Measurements from ENCODE around the gene MYMX. TPM values are rescaled to one million over a fixed set of nuclear protein-coding genes. Genes with fewer than 3 reads are reported as not detected.

The MYMX gene
- polyA plus RNA-seq, 1 donor from 2014 or later = not detected

- no peaks in the 10 kb centered on the region for H3K36me3 Mint-ChIP-seq
- no peaks in the 10 kb centered on the region for H3K4me1 Mint-ChIP-seq
- H3K27ac Mint-ChIP-seq = no peak overlapping the region
- no peak overlapping the region for H3K4me3 Mint-ChIP-seq
- no peaks in the 10 kb centered on the region for H3K9me3 Mint-ChIP-seq
- H3K27me3 Mint-ChIP-seq = peaks cover 4% of the 10 kb centered on the region
Measured at GRCh38 chr6:44199883-44200282, 16.8 kb upstream of the MYMX start.

DNA sequence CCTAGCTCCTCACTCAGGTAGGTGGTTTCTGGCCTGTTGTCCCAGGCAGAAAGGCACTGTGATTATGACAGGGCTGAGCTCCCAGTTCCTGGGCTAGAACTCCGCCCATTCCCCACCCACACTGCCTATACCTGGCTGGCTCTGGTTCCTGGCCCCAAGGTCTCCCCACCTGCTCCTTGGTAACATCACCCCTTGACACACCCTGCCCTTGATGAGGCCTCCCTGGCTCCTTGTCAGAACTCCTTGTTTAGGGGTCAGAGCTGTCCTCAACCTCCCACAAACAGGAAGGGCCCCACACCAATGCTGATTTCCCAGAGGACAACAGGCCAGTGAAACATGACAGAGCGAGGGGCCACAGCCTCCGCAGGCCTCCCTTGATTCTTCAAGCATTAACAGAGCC, 15.5 kb upstream of the MYMX start:
- Mint-ChIP-seq H3K9me3 (no peaks in the 10 kb centered on the region), H3K27ac (no peak overlapping the region), H3K4me1 (no peaks in the 10 kb centered on the region), H3K27me3 (peaks cover 4% of the 10 kb centered on the region), H3K36me3 (no peaks in the 10 kb centered on the region), H3K4me3 (no peak overlapping the region)

DNA sequence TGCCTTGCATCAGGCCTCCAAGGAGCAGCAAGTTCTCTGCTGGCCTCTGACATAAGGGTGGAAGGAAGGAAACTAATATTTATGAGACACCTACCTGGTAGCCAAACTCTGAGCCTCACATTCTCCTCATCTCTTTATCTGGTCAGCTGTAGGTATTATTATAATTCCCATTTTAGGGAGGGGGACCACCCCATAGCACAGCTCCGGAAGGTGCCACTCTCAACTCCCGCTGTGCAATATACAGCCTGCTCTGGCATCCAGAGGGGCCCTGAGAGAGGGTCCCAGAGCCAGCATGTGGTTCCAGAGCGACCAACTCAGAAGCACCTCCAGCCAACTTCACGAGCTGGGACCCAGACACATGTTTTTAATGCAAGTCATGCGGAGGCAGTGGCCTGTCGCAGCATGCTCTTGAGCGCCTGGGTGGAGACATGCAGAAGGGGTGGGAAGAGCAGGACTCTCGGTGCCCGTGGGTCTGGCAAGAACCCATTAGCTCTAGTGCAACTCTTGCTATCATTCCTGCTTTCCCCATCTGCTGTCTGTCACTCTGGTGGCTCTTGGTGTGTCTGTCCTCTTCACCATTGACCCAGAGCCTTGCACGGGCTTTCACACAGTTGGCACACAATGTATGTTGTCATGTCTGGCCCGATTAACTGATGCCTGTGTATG, 15.0 kb upstream of the MYMX start:
- no peaks in the 10 kb centered on the region for H3K36me3 Mint-ChIP-seq
- H3K27me3 Mint-ChIP-seq = peaks cover 4% of the 10 kb centered on the region
- H3K4me3 Mint-ChIP-seq = no peak overlapping the region
- no peaks in the 10 kb centered on the region for H3K9me3 Mint-ChIP-seq
- no peak overlapping the region for H3K27ac Mint-ChIP-seq
- no peaks in the 10 kb centered on the region for H3K4me1 Mint-ChIP-seq

- H3K4me1 Mint-ChIP-seq = no peaks in the 10 kb centered on the region
Measured at GRCh38 chr6:44202332-44202971, 14.3 kb upstream of the MYMX start.

GRCh38 chr6:44202972-44203750, 13.6 kb upstream of the MYMX start:
- Mint-ChIP-seq H3K9me3 (no peaks in the 10 kb centered on the region), H3K36me3 (no peaks in the 10 kb centered on the region), H3K4me3 (no peak overlapping the region), H3K27me3 (peaks cover 5% of the 10 kb centered on the region), H3K27ac (no peak overlapping the region), H3K4me1 (no peaks in the 10 kb centered on the region)

More at GRCh38 chr6:44202332-44202971, 14.3 kb upstream of the MYMX start:
- H3K27me3 Mint-ChIP-seq = peaks cover 5% of the 10 kb centered on the region
- H3K4me3 Mint-ChIP-seq = no peak overlapping the region
- no peaks in the 10 kb centered on the region for H3K36me3 Mint-ChIP-seq
- H3K27ac Mint-ChIP-seq = no peak overlapping the region
- no peaks in the 10 kb centered on the region for H3K9me3 Mint-ChIP-seq

DNA sequence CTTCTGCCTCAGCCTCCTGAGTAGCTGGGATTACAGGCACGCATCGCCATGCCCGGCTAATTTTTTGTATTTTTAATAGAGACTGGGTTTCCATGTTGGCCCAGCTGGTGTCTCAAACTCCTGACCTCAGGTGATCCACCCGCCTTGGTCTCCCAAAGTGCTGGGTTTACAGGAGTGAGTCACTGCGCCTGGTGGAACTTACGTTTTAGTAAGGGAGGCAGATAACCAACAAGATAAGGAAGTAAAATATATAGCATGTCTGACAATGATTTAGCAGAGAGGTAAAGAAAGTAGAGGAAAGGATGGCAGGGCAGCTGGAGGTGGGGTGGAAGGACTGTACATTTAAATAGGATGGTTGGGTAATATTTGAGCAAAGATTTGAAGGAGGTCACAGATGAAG, 12.8 kb upstream of the MYMX start:
- Mint-ChIP-seq H3K27me3 (peaks cover 5% of the 10 kb centered on the region), H3K9me3 (no peaks in the 10 kb centered on the region), H3K4me1 (no peaks in the 10 kb centered on the region), H3K36me3 (no peaks in the 10 kb centered on the region), H3K4me3 (no peak overlapping the region), H3K27ac (no peak overlapping the region)

DNA sequence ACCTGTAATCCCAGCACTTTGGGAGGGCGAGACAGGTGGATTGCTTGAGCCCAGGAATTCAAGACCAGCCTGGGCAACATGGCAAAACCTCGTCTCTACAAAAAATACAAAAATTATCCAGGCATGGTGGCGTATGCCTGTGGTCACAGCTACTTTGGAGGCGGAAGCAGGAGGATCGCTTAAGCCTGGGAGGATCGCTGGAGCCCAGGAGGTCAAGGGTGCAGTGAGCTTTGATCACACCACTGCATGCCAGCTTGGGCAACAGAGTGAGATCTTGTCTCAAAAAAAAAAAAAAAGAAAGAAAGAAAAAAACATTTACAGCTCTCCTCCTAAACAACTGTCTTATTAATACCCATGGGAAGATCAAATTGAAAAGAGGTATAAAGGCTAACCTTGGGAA, 8.8 kb upstream of the MYMX start:
- Mint-ChIP-seq H3K36me3 (peaks cover 2% of the 10 kb centered on the region), H3K4me3 (no peak overlapping the region), H3K4me1 (no peaks in the 10 kb centered on the region), H3K27me3 (peaks cover 2% of the 10 kb centered on the region), H3K27ac (no peak overlapping the region), H3K9me3 (no peaks in the 10 kb centered on the region)

GRCh38 chr6:44211284-44211683, 5.4 kb upstream of the MYMX start:
- Mint-ChIP-seq H3K4me1 (no peaks in the 10 kb centered on the region), H3K27ac (no peak overlapping the region), H3K4me3 (no peak overlapping the region), H3K27me3 (peaks cover 2% of the 10 kb centered on the region), H3K9me3 (no peaks in the 10 kb centered on the region), H3K36me3 (peaks cover 2% of the 10 kb centered on the region)

DNA sequence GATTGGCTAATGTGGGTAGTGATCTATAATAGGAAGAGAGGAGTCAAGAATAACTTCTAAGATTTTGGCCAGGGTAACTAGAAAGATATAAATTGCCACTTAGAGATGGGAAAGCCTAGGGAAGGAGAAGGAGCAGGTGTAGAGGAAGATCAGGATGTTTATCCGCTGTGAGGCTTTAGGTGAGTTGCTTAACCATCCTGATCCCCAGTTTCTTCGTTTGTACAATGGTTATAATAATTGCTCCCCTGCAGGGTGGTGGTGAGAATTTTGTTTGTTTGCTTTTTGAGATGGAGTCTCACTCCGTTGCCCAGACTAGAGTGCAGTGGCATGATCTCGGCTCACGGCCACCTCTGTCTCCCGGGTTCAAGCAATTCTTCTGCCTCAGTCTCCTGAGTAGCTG, 2.4 kb upstream of the MYMX start:
- Mint-ChIP-seq H3K4me3 (no peak overlapping the region), H3K27me3 (no peaks in the 10 kb centered on the region), H3K27ac (no peak overlapping the region), H3K36me3 (peaks cover 2% of the 10 kb centered on the region), H3K9me3 (no peaks in the 10 kb centered on the region), H3K4me1 (peaks cover 6 to 9% (median 8%) of the 10 kb centered on the region in 3 donors)

DNA sequence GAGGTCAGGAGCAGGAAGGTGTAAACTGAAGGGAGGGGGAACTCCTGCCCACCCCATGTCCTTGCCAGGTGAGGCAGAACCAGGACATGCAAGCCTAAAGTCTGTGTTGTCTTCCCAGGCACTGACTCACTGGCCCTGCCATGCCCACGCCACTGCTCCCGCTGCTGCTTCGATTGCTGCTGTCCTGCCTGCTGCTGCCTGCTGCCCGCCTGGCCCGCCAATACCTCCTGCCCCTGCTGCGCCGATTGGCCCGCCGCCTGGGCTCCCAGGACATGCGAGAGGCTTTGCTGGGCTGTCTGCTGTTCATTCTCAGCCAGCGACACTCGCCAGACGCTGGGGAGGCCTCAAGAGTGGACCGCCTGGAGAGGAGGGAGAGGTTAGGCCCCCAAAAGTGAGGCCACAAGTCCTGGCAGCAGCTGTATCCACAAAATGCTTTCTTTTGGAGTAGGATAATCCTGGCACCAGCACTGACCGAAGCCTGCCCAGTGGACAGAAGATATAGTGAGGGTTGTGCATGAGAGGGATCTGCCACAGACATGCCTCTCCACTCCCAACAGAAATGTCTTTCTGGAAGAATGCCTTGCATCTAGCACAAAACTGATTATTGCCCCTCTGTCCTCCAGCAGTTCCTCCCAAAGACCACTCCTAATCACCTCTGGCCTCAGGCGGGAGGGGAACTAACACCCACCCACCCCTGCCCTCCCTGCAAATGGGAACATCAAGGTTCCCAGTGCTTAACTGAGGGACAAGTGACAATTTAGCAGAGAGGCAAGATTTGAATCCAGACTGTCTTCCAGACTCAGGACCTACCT, 812 bp downstream of the MYMX start:
- Mint-ChIP-seq H3K27me3 (no peaks in the 10 kb centered on the region), H3K4me1 (peaks cover 6 to 20% (median 13%) of the 10 kb centered on the region in 3 donors), H3K27ac (no peak overlapping the region), H3K4me3 (peak overlapping the region in 3 of 4 donors; percentile 47 to 96 (median 70)), H3K36me3 (no peaks in the 10 kb centered on the region), H3K9me3 (no peaks in the 10 kb centered on the region)

- Mint-ChIP-seq H3K27ac (peak overlapping the region in 2 of 3 donors; percentile 82 to 91), H3K4me3 (peak overlapping the region; percentile 70 to 96 (median 84)), H3K27me3 (peaks cover 3% of the 10 kb centered on the region), H3K36me3 (no peaks in the 10 kb centered on the region), H3K9me3 (no peaks in the 10 kb centered on the region), H3K4me1 (peaks cover 6 to 23% (median 19%) of the 10 kb centered on the region in 3 donors)
Measured at GRCh38 chr6:44219053-44219814, 2.5 kb downstream of the MYMX start.

GRCh38 chr6:44219815-44220784, 3.4 kb downstream of the MYMX start:
- Mint-ChIP-seq H3K27me3 (peaks cover 3% of the 10 kb centered on the region), H3K27ac (peak overlapping the region in 1 of 3 donors; percentile 91)

GRCh38 chr6:44220913-44221290, 4.2 kb downstream of the MYMX start:
- no peaks in the 10 kb centered on the region for H3K9me3 Mint-ChIP-seq
- no peaks in the 10 kb centered on the region for H3K36me3 Mint-ChIP-seq
- H3K27me3 Mint-ChIP-seq = peaks cover 3% of the 10 kb centered on the region
- peak overlapping the region in 2 of 3 donors; percentile 69 to 72 for H3K27ac Mint-ChIP-seq
- peak overlapping the region in 2 of 4 donors; percentile 22 to 83 for H3K4me3 Mint-ChIP-seq
- H3K4me1 Mint-ChIP-seq = peaks cover 6 to 28% (median 22%) of the 10 kb centered on the region in 3 donors

More at GRCh38 chr6:44219815-44220784, 3.4 kb downstream of the MYMX start:
- Mint-ChIP-seq H3K4me3 (peak overlapping the region; percentile 70 to 96 (median 84)), H3K9me3 (no peaks in the 10 kb centered on the region), H3K36me3 (no peaks in the 10 kb centered on the region), H3K4me1 (peaks cover 6 to 28% (median 22%) of the 10 kb centered on the region in 3 donors)

All from IgD-negative memory B cell (primary cell).